Tibial artery (tissue), 4 donors: ENCODE measurements around the gene OR2A42.
"Not testable (repeated sequence)": the region's sequence is repeated elsewhere in the genome, so short reads cannot be mapped to it uniquely, and the experiment has no call there.

Source experiments
- DNase-seq, 2 donors: peaks; one replicate each; pipeline ENCODE4 v3.0.0-alpha.2; 2019
- H3K27ac ChIP-seq, 2 donors: fragments of 200-600 bp; sonication (generic) in 1 of 2; 1 replicate in 1 of 2; 2 replicates in 1 of 2; pipeline ENCODE4 v1.5.1; 2018 to 2019; ENCODE audit warnings: mild to moderate bottlenecking in 1 of 2
- H3K27me3 ChIP-seq, 2 donors: fragments of 200-600 bp; sonication (generic) in 1 of 2; one replicate each; pipeline versions ENCODE4 v1.5.1 to v1.6.0; 2016 to 2019
- H3K36me3 ChIP-seq, 3 donors: fragments of 200-600 bp; sonication (generic) in 2 of 3; one replicate each; pipeline ENCODE4 v1.5.1; 2016 to 2019; ENCODE audit warnings: mild to moderate bottlenecking in 2 of 3
- H3K4me1 ChIP-seq, 4 donors: fragments of 200-600 bp; sonication (generic) in 2 of 4; 1 replicate in 3 of 4; 2 replicates in 1 of 4; pipeline ENCODE4 v1.5.1; 2016 to 2019
- H3K4me3 ChIP-seq, 2 donors: fragments of 200-600 bp; sonication (generic) in 1 of 2; 1 replicate in 1 of 2; 2 replicates in 1 of 2; pipeline ENCODE4 v1.5.1; 2018 to 2019; ENCODE audit warnings: mild to moderate bottlenecking in 2 of 2
- H3K9me3 ChIP-seq, 3 donors: fragments of 200-600 bp; sonication (generic) in 1 of 3; one replicate each; pipeline ENCODE4 v1.5.1; 2016 to 2019
- CTCF ChIP-seq, 2 experiments: fragments of 200-600 bp in 1 of 2; fragments of 450-650 bp in 1 of 2; IDR thresholded peaks; one replicate each; pipeline ENCODE4 v1.5.1; 2017 to 2019; ENCODE audit warnings: antibody characterized with exemption in 2 of 2, mild to moderate bottlenecking in 1 of 2, moderate library complexity in 1 of 2
- intact Hi-C: fragments of 100-400 bp; cut with DNase I; formaldehyde crosslinking; loops from one replicate; pipeline ENCODE4 v1.15.0; 2023; ENCODE audit warnings: low total_unique reads

The OR2A42 gene

GRCh38 chr7:144178380-144179164 is 60.8 kb downstream of the OR2A42 start:
- H3K27ac ChIP-seq, H3K9me3 ChIP-seq, H3K36me3 ChIP-seq, intact Hi-C loops, H3K4me3 ChIP-seq, DNase-seq, H3K4me1 ChIP-seq, H3K27me3 ChIP-seq: not testable (repeated sequence)
- TF ChIP-seq CTCF (IDR thresholded peaks at IDR 0.05): peak in 1 of 2 experiments; percentile 17
